Liver (tissue), 3 donors: ENCODE results near the gene AMZ1.

Experiments
- EGR1 ChIP-seq, 2 donors: IDR thresholded peaks; 2 replicates each; pipeline ENCODE4 v1.6.1; 2016 to 2018; ENCODE audit warnings: antibody characterized with exemption in 2 of 2, low read depth in 2 of 2
- FOXA1 ChIP-seq: IDR thresholded peaks from 2 replicates; pipeline ENCODE4 v1.6.1; 2016; ENCODE audit warnings: antibody characterized with exemption
- HNF4G ChIP-seq: IDR thresholded peaks from 2 replicates; pipeline ENCODE4 v1.6.1; 2016; ENCODE audit warnings: antibody characterized with exemption
- NR2F2 ChIP-seq: IDR thresholded peaks from 2 replicates; pipeline ENCODE4 v1.6.1; 2016; ENCODE audit warnings: antibody characterized with exemption
- RAD21 ChIP-seq, 2 donors: IDR thresholded peaks; 2 replicates each; pipeline ENCODE4 v1.6.1; 2016; ENCODE audit warnings: antibody characterized with exemption in 2 of 2, mild to moderate bottlenecking in 2 of 2
- SP1 ChIP-seq: IDR thresholded peaks from 2 replicates; pipeline ENCODE4 v1.6.1; 2018; ENCODE audit warnings: antibody characterized with exemption, mild to moderate bottlenecking
- TAF1 ChIP-seq: conservative IDR thresholded peaks from 2 replicates; pipeline ENCODE4 v1.6.1; 2016; ENCODE audit warnings: antibody characterized with exemption, mild to moderate bottlenecking
- TF ChIP-seq, protein P1 (sequence below): fragments of 150-350 bp; IDR thresholded peaks from 2 replicates; pipeline ENCODE4 v1.5.1; 2017; ENCODE audit warnings: improper control_type of control experiment, low read depth, low read length; ENCODE audit not compliant: missing input control
- TF ChIP-seq, protein P2 (sequence below): IDR thresholded peaks from 2 replicates; pipeline ENCODE4 v1.6.1; 2016; ENCODE audit warnings: antibody characterized with exemption
- TF ChIP-seq, protein P3 (sequence below): IDR thresholded peaks from 2 replicates; pipeline ENCODE4 v1.6.1; 2016; ENCODE audit warnings: antibody characterized with exemption, mild to moderate bottlenecking
- donor health status: healthy.
- donor health status: healthy.

DNA sequence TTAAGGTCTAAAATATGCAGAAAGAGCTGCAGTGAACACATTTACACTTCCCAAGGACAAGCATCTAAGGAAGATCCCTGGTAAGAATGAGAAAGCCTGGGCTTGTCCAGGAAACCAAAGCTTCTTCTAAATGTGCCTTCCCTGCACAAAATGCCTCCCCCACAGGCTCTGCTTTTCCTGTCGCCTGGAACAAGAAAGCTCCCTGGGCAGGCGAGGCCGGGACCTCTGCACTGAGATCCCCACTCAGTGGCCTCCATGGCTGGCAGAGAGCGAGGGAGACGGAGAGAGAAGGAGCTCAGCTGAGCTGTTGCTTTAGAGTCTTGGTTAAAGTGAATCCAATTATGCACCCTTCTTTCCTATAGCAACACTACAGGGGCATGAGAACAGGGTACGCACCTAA is 75.6 kb downstream of the AMZ1 start:
- TF ChIP-seq, protein P1, sequence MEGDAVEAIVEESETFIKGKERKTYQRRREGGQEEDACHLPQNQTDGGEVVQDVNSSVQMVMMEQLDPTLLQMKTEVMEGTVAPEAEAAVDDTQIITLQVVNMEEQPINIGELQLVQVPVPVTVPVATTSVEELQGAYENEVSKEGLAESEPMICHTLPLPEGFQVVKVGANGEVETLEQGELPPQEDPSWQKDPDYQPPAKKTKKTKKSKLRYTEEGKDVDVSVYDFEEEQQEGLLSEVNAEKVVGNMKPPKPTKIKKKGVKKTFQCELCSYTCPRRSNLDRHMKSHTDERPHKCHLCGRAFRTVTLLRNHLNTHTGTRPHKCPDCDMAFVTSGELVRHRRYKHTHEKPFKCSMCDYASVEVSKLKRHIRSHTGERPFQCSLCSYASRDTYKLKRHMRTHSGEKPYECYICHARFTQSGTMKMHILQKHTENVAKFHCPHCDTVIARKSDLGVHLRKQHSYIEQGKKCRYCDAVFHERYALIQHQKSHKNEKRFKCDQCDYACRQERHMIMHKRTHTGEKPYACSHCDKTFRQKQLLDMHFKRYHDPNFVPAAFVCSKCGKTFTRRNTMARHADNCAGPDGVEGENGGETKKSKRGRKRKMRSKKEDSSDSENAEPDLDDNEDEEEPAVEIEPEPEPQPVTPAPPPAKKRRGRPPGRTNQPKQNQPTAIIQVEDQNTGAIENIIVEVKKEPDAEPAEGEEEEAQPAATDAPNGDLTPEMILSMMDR, result no peak
- no peak for TF ChIP-seq NR2F2
- no peak for TF ChIP-seq TAF1
- TF ChIP-seq SP1, result no peak
- TF ChIP-seq RAD21 (IDR thresholded peaks at IDR 0.05), result no peak
- TF ChIP-seq, protein P2, sequence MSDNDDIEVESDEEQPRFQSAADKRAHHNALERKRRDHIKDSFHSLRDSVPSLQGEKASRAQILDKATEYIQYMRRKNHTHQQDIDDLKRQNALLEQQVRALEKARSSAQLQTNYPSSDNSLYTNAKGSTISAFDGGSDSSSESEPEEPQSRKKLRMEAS, result no peak
- TF ChIP-seq FOXA1, result no peak
- TF ChIP-seq, protein P3, sequence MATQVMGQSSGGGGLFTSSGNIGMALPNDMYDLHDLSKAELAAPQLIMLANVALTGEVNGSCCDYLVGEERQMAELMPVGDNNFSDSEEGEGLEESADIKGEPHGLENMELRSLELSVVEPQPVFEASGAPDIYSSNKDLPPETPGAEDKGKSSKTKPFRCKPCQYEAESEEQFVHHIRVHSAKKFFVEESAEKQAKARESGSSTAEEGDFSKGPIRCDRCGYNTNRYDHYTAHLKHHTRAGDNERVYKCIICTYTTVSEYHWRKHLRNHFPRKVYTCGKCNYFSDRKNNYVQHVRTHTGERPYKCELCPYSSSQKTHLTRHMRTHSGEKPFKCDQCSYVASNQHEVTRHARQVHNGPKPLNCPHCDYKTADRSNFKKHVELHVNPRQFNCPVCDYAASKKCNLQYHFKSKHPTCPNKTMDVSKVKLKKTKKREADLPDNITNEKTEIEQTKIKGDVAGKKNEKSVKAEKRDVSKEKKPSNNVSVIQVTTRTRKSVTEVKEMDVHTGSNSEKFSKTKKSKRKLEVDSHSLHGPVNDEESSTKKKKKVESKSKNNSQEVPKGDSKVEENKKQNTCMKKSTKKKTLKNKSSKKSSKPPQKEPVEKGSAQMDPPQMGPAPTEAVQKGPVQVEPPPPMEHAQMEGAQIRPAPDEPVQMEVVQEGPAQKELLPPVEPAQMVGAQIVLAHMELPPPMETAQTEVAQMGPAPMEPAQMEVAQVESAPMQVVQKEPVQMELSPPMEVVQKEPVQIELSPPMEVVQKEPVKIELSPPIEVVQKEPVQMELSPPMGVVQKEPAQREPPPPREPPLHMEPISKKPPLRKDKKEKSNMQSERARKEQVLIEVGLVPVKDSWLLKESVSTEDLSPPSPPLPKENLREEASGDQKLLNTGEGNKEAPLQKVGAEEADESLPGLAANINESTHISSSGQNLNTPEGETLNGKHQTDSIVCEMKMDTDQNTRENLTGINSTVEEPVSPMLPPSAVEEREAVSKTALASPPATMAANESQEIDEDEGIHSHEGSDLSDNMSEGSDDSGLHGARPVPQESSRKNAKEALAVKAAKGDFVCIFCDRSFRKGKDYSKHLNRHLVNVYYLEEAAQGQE, result no peak
- TF ChIP-seq HNF4G, result no peak
- no peak for TF ChIP-seq EGR1 (IDR thresholded peaks at IDR 0.05; ENCODE audit: low read depth in 2 of 2)
